Vagina (tissue), 2 donors: Measurements from ENCODE around the gene ITPKB. TPM values are rescaled to one million over a fixed set of nuclear protein-coding genes. Genes with fewer than 3 reads are reported as not detected.

Experiments used
- DNase-seq, 2 donors: peaks; one replicate each; pipeline ENCODE4 v3.0.0-alpha.2; 2017; ENCODE audit errors: extremely low spot score in 2 of 2
- H3K27ac ChIP-seq: fragments of 200-600 bp; sonication (generic); one replicate; pipeline ENCODE4 v1.5.1; 2019
- H3K27me3 ChIP-seq: fragments of 200-600 bp; sonication (generic); one replicate; pipeline ENCODE4 v1.5.1; 2019
- H3K36me3 ChIP-seq, 2 donors: fragments of 200-600 bp; sonication (generic); one replicate each; pipeline ENCODE4 v1.5.1; 2017 to 2019
- H3K4me1 ChIP-seq: fragments of 200-600 bp; sonication (generic); one replicate; pipeline ENCODE4 v1.5.1; 2019
- H3K4me3 ChIP-seq, 2 donors: fragments of 200-600 bp; sonication (generic); 1 replicate in 1 of 2; 2 replicates in 1 of 2; pipeline ENCODE4 v1.5.1; 2016 to 2019
- H3K9me3 ChIP-seq: fragments of 200-600 bp; sonication (generic); one replicate; pipeline ENCODE4 v1.5.1; 2019
- CTCF ChIP-seq, 3 experiments: fragments of 450-650 bp in 2 of 3; fragments of 200-600 bp in 1 of 3; sonication (generic) in 1 of 3; IDR thresholded peaks; one replicate each; pipeline ENCODE4 v1.5.1; 2017 to 2019; ENCODE audit warnings: antibody characterized with exemption in 3 of 3, mild to moderate bottlenecking in 2 of 3, moderate library complexity in 2 of 3
- POLR2A ChIP-seq, 2 donors: fragments of 450-650 bp; IDR thresholded peaks; one replicate each; pipeline ENCODE4 v1.6.1; 2017; ENCODE audit warnings: antibody characterized with exemption in 2 of 2, mild to moderate bottlenecking in 2 of 2, moderate library complexity in 2 of 2
- POLR2AphosphoS5 ChIP-seq, 2 donors: sonication (generic); formaldehyde crosslinking; IDR thresholded peaks; one replicate each; pipeline ENCODE4 v1.9.0; 2017; ENCODE audit warnings: antibody characterized with exemption in 2 of 2, mild to moderate bottlenecking in 2 of 2, low read depth in 1 of 2; ENCODE audit not compliant: insufficient read depth in 1 of 2
- intact Hi-C: fragments of 100-400 bp; cut with DNase I; formaldehyde crosslinking; loops from one replicate; pipeline ENCODE4 v1.15.1; 2023
- total RNA-seq: library from RNA; depleted of rRNA; stranded (reverse); fragments of >200 nt; gene quantifications from one replicate; pipeline ENCODE4 v1.2.3, GENCODE V29; 2016

The ITPKB gene
- total RNA-seq, 1 donor from 2014 or later, result 31.7 TPM

DNA sequence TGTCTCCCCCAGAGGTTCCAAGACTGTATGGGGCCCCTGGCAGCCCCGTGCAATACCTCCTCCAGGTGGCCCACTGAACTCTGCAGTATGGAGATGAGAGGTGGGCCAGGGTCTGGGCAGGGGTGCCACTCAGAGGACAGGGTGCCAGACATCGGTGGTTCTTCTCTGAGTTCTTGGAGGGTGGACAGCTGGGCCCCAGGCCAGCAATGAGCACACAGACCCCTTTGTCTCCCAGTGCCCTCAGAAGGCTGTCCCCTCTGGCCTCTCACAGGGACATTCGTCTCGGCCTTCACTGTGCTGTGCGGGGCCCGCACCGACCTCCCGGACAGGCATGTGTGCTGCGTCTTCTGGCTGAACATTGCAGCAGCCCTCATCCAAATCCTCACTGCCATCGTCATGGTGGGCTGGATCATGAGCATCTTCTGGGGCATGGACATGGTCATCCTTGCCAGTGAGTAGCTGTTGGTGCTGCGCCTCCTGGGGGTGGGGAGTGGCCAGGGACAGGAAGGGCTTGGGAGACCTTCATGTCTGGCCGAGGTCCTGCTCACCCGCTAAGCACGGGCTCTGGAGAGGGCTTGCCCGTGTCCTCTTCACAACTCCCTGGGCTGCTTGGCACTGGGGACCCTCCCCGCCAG, 142.4 kb downstream of the ITPKB start:
- no peaks in the 10 kb centered on the region for H3K9me3 ChIP-seq
- peaks cover 2% of the 10 kb centered on the region for H3K4me1 ChIP-seq
- no peaks in the 10 kb centered on the region for H3K27me3 ChIP-seq
- H3K36me3 ChIP-seq, result no peaks in the 10 kb centered on the region
- intact Hi-C loops, result no loop called here
- no peak for TF ChIP-seq POLR2A (IDR thresholded peaks at IDR 0.05)
- TF ChIP-seq POLR2AphosphoS5 (IDR thresholded peaks at IDR 0.05; ENCODE audit: insufficient read depth in 1 of 2, low read depth in 1 of 2), result no peak
- no peak overlapping the region for H3K27ac ChIP-seq
- no peak overlapping the region for H3K4me3 ChIP-seq
- no peak for DNase-seq

- intact Hi-C loops, result no loop called here
- Histone ChIP-seq H3K36me3 (no peaks in the 10 kb centered on the region), H3K4me1 (no peaks in the 10 kb centered on the region), H3K4me3 (no peak overlapping the region), H3K9me3 (no peaks in the 10 kb centered on the region), H3K27me3 (no peaks in the 10 kb centered on the region), H3K27ac (no peak overlapping the region)
- TF ChIP-seq POLR2A (IDR thresholded peaks at IDR 0.05) (no peak), CTCF (IDR thresholded peaks at IDR 0.05) (no peak), POLR2AphosphoS5 (IDR thresholded peaks at IDR 0.05; ENCODE audit: insufficient read depth in 1 of 2, low read depth in 1 of 2) (no peak)
- DNase-seq, result no peak
These were observed 145.5 kb downstream of the ITPKB start for GRCh38 chr1:226593541-226593940.

DNA sequence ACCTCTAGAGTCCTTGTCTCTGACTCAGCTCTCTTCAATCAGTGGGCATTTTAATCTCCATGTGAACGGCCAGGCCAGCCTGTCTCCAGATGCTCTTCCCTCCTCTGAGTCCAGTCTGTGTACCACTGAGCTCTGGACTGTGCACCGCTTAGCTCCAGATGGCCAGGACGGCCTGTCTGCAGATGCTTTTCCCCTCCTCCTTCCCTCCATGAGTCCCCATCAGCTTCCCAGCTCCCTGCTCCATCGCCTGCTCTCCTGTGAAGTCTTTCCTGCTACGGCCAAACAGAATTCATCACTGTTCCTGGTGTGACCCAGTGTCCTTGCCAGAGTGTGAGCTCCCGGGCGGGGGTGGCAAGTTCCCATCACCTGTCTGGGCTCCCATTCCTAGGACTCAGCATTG, 148.5 kb downstream of the ITPKB start:
- Histone ChIP-seq H3K4me1 (no peaks in the 10 kb centered on the region), H3K36me3 (no peaks in the 10 kb centered on the region), H3K27me3 (no peaks in the 10 kb centered on the region), H3K27ac (no peak overlapping the region), H3K9me3 (no peaks in the 10 kb centered on the region), H3K4me3 (no peak overlapping the region)
- intact Hi-C loops, result no loop called here
- TF ChIP-seq POLR2A (IDR thresholded peaks at IDR 0.05) (no peak), CTCF (IDR thresholded peaks at IDR 0.05) (no peak), POLR2AphosphoS5 (IDR thresholded peaks at IDR 0.05; ENCODE audit: insufficient read depth in 1 of 2, low read depth in 1 of 2) (no peak)
- DNase-seq, result no peak

DNA sequence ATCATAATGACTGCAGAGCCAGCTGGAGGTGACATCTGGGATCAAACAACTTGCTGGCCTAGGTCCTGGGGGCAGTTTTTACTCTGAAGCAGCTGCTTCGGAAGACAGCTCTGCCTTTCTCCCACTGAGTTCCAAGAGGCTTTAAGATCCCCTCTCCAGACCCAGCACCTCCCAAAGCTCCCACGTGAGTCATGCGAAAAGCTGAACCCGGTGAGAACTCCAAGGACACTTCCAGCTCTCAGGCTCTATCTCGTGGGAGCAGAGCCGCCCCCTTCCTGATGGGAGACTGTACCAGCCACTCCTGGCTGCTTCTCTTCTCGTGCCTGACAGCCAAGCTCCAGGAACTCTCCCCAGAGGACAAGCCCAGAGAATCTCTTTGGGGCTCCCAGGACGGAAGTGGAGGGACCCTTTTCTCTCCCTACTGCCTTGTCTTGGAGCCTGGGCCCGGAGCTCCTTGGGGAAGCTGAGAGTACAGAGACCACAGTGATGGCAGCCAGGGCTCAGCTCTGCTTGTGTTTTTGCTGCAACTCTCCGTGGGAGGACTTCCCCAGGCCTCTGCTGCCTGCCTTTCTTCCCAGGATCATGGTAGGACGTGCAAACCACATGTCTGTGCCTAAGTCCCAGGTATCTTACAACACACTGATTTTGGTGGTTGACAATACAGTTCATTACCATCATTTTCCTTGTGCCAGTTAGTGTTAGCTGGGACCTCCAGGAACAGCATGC, 149.9 kb downstream of the ITPKB start:
- no peaks in the 10 kb centered on the region for H3K4me1 ChIP-seq
- TF ChIP-seq POLR2AphosphoS5 (IDR thresholded peaks at IDR 0.05; ENCODE audit: insufficient read depth in 1 of 2, low read depth in 1 of 2), result no peak
- TF ChIP-seq POLR2A (IDR thresholded peaks at IDR 0.05), result no peak
- TF ChIP-seq CTCF (IDR thresholded peaks at IDR 0.05), result no peak
- DNase-seq, result no peak
- H3K27me3 ChIP-seq, result no peaks in the 10 kb centered on the region
- no peaks in the 10 kb centered on the region for H3K9me3 ChIP-seq
- no peak overlapping the region for H3K4me3 ChIP-seq
- peak overlapping the region; percentile 36 for H3K27ac ChIP-seq
- intact Hi-C loops, result no loop called here
- no peaks in the 10 kb centered on the region for H3K36me3 ChIP-seq

DNA sequence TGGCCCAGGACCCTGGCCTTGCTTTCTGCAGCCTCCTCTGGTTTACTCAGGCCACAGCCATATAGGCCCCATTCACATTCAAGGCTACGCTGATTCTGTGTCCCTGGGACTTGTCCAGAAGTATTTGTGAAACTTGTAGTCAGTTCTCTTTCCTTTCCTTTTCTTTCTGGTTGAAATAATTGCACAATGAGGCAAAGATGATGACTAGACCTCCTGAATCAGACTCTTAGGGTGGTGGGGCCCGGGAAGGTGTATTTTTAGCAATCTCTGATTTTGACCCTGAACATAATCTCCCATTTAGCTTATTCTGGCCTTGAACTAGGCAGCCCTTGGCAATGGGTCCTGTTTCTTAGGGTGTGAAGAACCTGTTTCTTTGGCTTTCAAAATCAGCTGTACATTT, 150.6 kb downstream of the ITPKB start:
- intact Hi-C loops, result no loop called here
- H3K4me1 ChIP-seq, result no peaks in the 10 kb centered on the region
- no peak for DNase-seq

More for the DNA sequence above, 150.6 kb downstream of the ITPKB start:
- no peaks in the 10 kb centered on the region for H3K36me3 ChIP-seq
- H3K27me3 ChIP-seq, result no peaks in the 10 kb centered on the region
- no peak overlapping the region for H3K4me3 ChIP-seq
- TF ChIP-seq POLR2A (IDR thresholded peaks at IDR 0.05), result no peak
- TF ChIP-seq POLR2AphosphoS5 (IDR thresholded peaks at IDR 0.05; ENCODE audit: insufficient read depth in 1 of 2, low read depth in 1 of 2), result no peak
- TF ChIP-seq CTCF (IDR thresholded peaks at IDR 0.05), result no peak
- H3K27ac ChIP-seq, result no peak overlapping the region
- H3K9me3 ChIP-seq, result no peaks in the 10 kb centered on the region
